Activated naive CD4-positive, alpha-beta T cell treated with anti-CD3 and anti-CD28 coated beads, Interleukin-2, amount 50 U/mL, for 24 hours (primary cell): ENCODE data around the gene NOTO.

Experiments used
- H3K27ac Mint-ChIP-seq: one replicate; pipeline ENCODE4 v1.8.0; 2021; ENCODE audit warnings: mild to moderate bottlenecking, mixed read lengths
- H3K27me3 Mint-ChIP-seq: one replicate; pipeline ENCODE4 v1.8.0; 2021; ENCODE audit warnings: mixed read lengths
- H3K36me3 Mint-ChIP-seq: one replicate; pipeline ENCODE4 v1.8.0; 2021; ENCODE audit warnings: mixed read lengths
- H3K4me1 Mint-ChIP-seq: one replicate; pipeline ENCODE4 v1.8.0; 2021; ENCODE audit warnings: mixed read lengths
- H3K4me3 Mint-ChIP-seq: one replicate; pipeline ENCODE4 v1.8.0; 2021; ENCODE audit warnings: mild to moderate bottlenecking, mixed read lengths
- H3K9me3 Mint-ChIP-seq: one replicate; pipeline ENCODE4 v1.8.0; 2021; ENCODE audit warnings: mixed read lengths

The NOTO gene

GRCh38 chr2:73257425-73258125 is 55.2 kb downstream of the NOTO start:
- Mint-ChIP-seq H3K4me1 (peaks cover 11% of the 10 kb centered on the region), H3K9me3 (no peaks in the 10 kb centered on the region), H3K4me3 (no peak overlapping the region), H3K27me3 (no peaks in the 10 kb centered on the region), H3K27ac (no peak overlapping the region), H3K36me3 (peaks cover 5% of the 10 kb centered on the region)

GRCh38 chr2:73258186-73258912 is 56.0 kb downstream of the NOTO start:
- peaks cover 11% of the 10 kb centered on the region for H3K4me1 Mint-ChIP-seq
- no peaks in the 10 kb centered on the region for H3K9me3 Mint-ChIP-seq
- H3K27me3 Mint-ChIP-seq = no peaks in the 10 kb centered on the region

GRCh38 chr2:73258913-73259215 is 56.5 kb downstream of the NOTO start:
- no peak overlapping the region for H3K4me3 Mint-ChIP-seq
- no peak overlapping the region for H3K27ac Mint-ChIP-seq
- no peaks in the 10 kb centered on the region for H3K9me3 Mint-ChIP-seq
- peaks cover 11% of the 10 kb centered on the region for H3K4me1 Mint-ChIP-seq
- peaks cover 1% of the 10 kb centered on the region for H3K36me3 Mint-ChIP-seq
- no peaks in the 10 kb centered on the region for H3K27me3 Mint-ChIP-seq

More at GRCh38 chr2:73258186-73258912, 56.0 kb downstream of the NOTO start:
- H3K27ac Mint-ChIP-seq = no peak overlapping the region
- no peak overlapping the region for H3K4me3 Mint-ChIP-seq
- H3K36me3 Mint-ChIP-seq = peaks cover 2% of the 10 kb centered on the region

GRCh38 chr2:73259276-73259675 is 56.9 kb downstream of the NOTO start:
- H3K36me3 Mint-ChIP-seq = peaks cover 1% of the 10 kb centered on the region
- H3K9me3 Mint-ChIP-seq = no peaks in the 10 kb centered on the region
- peaks cover 11% of the 10 kb centered on the region for H3K4me1 Mint-ChIP-seq
- no peak overlapping the region for H3K27ac Mint-ChIP-seq
- H3K27me3 Mint-ChIP-seq = no peaks in the 10 kb centered on the region
- H3K4me3 Mint-ChIP-seq = no peak overlapping the region

GRCh38 chr2:73259704-73260337 is 57.4 kb downstream of the NOTO start:
- H3K36me3 Mint-ChIP-seq = peaks cover 1% of the 10 kb centered on the region
- peaks cover 11% of the 10 kb centered on the region for H3K4me1 Mint-ChIP-seq
- no peak overlapping the region for H3K4me3 Mint-ChIP-seq
- H3K9me3 Mint-ChIP-seq = no peaks in the 10 kb centered on the region
- no peaks in the 10 kb centered on the region for H3K27me3 Mint-ChIP-seq
- H3K27ac Mint-ChIP-seq = no peak overlapping the region

GRCh38 chr2:73260338-73260984 is 58.1 kb downstream of the NOTO start:
- Mint-ChIP-seq H3K27me3 (no peaks in the 10 kb centered on the region), H3K9me3 (no peaks in the 10 kb centered on the region), H3K4me3 (no peak overlapping the region), H3K36me3 (no peaks in the 10 kb centered on the region), H3K4me1 (peaks cover 11% of the 10 kb centered on the region), H3K27ac (no peak overlapping the region)
